ENCODE measurements around the gene BNIP3.
"Not testable (repeated sequence)": the region's sequence is repeated elsewhere in the genome, so short reads cannot be mapped to it uniquely, and the experiment has no call there.

Gene BNIP3

GRCh38 chr10:131977323-131978096 is 4.2 kb downstream of the BNIP3 start:
- DNase-seq (ENCODE audit: low spot score): no peak

DNA sequence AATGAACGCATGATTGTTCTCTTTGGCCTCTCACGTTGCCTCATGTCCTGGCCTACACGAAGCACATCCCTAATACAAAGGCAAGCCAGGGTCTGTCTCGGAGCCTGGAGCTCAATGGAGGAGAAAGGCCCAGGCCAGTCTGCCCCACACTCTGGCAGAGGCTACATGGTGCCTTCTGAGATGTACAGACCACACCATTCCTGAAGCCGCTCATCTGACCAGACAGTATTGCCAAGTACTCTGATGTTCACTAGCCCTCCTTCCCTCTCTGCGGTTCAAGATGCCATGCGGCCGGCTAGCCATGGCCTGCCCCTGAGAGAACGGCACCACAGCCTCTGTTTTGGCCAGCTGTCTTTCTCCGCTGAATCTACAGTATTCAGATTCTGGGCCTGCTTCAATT is 5.9 kb downstream of the BNIP3 start:
- no peak for DNase-seq (ENCODE audit: low spot score)

DNA sequence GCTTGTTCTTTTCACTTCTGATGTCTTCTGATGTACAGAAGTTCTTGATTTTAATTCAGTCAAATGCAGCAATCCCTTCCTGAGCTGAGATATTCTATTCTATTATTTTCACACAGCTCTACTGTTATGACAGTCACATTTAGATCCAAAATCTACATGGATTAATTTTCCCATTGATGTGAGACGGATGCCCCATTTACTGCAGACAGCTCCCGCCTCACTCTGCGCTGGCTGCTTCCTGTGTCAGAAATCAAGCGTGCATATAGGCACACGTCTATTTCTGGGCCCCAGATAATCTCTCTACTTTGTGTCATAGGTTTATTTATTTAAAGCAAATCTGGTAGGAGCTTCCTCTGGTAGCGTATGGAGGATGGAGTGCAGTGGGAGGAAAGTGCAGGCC is 6.7 kb downstream of the BNIP3 start:
- DNase-seq (ENCODE audit: low spot score): no peak

DNA sequence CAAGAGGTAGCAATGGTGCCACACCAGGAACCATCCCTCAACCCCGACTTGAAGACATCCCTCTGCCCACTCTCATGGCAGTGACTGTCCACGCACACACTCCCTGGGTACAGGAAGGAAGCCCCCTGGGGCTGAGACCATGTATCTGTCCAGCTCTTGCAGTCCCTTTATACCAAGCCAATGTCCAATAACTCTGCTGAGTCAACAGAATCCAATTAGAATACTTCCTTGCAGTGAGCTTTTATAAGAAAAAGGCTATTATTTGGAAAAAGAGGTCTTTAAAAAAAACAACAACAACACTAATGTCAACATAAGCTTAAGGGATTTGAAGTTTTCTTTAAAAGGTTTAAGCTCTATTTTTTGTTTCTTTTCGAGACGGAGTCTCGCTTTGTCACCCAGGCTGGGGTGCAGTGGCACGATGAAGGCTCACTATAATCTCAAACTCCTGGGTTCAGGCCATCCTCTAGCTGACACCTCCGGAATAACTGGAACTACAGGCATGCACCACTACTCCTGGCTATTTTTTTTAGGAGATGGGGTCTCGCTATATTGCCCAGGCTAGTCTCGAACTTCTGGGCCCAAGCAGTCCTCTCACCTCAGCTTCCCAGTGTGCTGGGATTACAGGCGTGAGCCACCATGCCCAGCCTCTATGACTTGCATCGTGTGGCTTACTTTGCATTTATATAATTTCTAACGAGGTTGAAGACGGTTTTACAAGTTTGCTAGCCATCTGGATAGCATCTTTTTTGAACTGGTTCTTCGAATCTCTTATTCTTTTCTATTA is 7.5 kb downstream of the BNIP3 start:
- DNase-seq (ENCODE audit: low spot score): no peak

DNA sequence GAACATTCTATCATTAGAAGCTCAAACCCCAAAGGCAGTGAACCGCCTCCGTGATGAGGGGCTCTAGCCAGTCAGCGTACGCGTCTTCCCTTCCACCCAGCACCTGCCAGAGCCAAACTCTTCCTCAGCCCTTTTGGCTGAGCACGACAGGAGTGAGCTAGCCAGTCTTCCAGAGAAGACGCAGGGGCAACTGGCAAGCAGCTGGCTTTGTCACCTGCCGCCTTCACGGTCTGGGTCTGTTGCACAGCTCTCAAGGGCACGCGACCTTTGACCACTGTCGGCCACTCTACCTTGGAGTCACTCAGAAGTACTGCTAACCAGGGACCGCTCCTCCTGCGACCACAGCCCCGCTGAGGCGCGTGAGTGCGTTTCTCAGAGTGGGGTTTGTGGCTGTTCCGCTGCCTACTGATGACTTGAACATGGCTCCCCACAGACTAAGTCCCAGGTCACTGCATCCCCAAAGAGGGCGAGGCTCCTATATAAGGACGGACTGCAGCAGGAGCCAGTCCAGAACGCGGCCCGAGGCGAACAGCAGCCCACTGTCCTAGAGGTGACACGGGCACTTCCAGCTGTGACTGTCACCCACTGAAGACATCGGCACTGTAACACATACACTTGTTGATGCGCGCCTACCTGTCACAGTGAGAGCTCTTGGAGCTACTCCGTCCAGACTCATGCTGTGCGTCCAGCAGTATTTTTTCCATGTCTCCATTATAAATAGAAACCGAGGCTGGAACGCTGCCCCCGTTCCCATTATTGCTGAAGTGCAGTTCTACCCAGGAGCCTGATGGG is 8.4 kb downstream of the BNIP3 start:
- no peak for DNase-seq (ENCODE audit: low spot score)

GRCh38 chr10:131972474-131973071 is 9.2 kb downstream of the BNIP3 start:
- DNase-seq (ENCODE audit: low spot score): no peak

- DNase-seq (ENCODE audit: low spot score): no peak
Measured at GRCh38 chr10:131971591-131971990, 10.1 kb downstream of the BNIP3 start.

DNA sequence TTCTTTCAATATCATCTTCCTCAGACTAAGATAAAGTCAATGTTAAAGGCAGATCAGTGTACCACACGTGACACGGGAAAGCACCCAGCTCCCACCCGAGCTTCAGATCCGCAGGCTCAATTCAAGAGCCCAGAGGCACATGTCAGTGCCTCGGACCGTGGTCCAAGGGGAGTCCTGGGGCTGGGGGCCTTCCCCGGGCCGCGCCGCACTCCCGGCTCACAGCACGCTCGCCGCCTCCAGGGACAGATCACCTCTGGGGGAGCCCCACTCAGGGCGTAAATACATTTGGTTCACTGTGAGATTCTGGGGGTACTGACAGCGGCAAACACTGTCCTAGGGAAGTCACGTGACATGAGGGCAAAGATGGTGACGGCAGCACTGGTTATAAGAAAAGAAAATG is 10.8 kb downstream of the BNIP3 start:
- no peak for DNase-seq (ENCODE audit: low spot score)

DNA sequence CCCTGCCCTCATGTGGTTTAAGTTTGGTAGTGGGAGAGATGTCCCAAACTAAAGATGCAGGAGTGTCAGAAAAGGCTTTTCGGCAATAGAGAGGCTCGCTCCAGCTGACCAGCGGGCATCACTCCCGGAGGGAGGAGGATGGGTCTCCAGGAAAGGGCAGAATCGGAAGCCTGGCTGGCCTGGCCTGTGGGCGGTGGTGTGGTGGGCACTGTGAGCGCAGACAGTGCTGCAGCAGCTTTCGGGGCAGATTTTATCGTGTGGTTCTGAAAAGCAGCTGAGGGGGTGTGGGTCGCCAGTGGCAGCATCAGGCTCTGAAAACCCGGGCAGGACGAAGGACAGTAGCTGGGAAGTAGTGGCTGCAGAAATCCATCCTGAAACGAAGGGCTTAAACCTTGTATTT is 12.8 kb downstream of the BNIP3 start:
- DNase-seq (ENCODE audit: low spot score): no peak

DNA sequence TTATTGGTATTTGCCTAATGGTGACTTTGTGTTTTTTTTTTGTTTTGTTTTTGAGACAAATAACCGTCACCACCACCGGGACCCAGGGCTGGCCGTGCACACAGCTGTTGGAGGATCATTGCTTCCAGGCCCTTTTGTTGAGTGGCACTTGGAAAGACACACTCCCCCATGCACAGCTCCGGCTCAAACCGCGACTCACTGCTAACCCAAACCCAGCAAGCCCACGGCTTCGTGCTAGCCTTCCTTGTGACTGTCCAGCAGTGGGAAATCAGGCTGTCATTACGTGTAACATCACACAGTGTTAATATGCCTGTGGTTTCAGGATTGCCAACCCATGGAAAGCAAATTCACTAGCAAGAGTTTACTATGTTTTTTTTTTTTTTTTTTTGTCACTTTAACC is 17.4 kb downstream of the BNIP3 start:
- DNase-seq (ENCODE audit: low spot score): no peak

DNA sequence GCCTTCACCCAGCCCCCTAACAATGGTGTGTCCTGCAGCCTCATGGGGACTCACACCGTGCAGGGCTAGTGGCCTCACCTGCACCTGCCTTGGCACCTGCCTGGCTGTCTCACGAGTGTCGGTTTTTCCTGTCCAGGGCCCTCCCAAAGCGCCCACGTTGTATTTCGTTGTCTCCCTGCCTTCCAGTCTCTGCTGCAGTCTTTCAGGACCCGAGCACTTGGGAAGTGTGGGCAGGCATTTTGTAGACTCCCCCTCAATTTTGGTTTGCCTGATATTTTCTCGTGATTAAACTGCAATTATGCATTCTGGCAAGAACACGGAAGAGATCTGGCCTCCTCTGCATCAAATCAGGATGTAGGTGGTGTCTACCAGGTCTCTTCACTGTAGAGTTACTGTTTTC is 17.9 kb downstream of the BNIP3 start:
- no peak for DNase-seq (ENCODE audit: low spot score)

- DNase-seq (ENCODE audit: low spot score): no peak
Measured at GRCh38 chr10:131963350-131963749, 18.4 kb downstream of the BNIP3 start.

GRCh38 chr10:131961777-131962662 is 19.7 kb downstream of the BNIP3 start:
- peak; percentile 67 for DNase-seq (ENCODE audit: low spot score)

DNA sequence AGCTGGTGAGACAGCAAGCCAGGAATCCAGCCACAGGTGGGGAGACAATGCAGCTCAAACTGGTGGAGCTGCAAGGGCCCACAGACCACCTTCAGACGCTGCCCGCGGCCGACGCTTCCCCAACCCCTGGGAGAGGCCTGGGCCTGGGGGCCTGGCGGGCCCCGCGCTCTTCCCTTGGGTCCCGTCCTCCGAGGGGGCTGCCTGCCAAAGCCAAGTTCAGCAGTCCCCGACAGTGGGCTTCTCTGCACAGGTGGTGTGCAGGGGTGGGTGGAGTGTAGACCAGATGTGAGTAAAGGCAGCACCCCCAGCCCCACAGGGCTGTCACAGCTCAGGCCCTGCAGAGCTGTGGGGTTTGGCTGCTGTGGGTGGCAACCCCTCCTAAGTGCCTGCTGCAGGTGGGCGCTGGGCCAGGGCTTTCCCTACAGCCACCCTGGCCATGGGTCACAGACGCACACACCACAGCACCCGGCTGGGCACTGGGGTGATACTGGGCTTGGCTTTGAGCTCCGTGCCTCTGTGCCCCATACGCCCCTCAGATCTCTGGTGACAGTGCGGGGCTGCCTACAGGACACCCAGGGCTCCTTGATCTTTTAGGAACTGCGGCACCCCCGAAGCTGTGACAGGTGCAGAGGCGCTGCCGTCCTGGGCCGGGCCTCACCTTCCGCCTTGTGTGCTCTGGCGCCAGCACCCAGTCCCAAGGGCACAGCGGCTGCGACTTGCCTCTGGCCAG is 20.5 kb downstream of the BNIP3 start:
- no peak for DNase-seq (ENCODE audit: low spot score)

GRCh38 chr10:131960631-131961046 is 21.1 kb downstream of the BNIP3 start:
- DNase-seq (ENCODE audit: low spot score): no peak

DNA sequence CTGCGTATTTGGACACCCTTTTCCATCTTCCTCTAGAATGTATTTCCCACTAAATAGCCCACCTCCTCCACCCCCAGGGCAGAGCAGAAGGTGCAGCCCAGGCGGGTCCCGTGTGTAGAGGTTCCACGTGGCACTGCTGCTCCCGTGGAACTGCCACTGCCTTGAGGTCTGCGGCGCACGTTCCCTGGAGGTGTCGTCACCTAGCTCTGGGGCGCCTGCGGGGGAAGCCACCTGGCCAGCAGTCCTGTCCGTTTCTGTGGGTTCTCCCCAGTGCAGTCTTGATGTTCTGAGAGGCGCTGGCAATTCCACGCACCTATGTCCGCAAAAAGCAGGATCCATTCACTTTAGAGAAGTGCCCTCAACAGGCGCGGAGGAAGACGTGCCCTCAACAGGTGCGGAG is 21.9 kb downstream of the BNIP3 start:
- DNase-seq (ENCODE audit: low spot score): no peak

- DNase-seq (ENCODE audit: low spot score): no peak
Measured at GRCh38 chr10:131955591-131956340, 26.0 kb downstream of the BNIP3 start.

GRCh38 chr10:131954356-131954965 is 27.3 kb downstream of the BNIP3 start:
- no peak for DNase-seq (ENCODE audit: low spot score)

DNA sequence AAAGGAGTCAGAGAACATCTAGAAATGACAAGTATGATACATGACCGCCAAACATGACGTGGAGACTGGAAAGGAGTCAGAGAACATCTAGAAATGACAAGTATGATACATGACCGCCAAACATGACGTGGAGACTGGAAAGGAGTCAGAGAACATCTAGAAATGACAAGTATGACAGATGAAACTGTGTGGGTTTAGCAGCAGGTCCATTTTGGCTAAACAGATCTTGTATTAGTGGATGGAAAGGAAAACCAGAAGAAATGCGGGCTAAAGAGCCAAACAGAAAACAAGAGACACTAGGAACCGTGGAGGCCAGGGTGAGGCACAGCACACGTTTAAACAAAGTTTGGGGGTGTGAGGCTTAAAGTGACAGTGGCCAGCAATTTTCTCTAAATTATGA is 31.8 kb downstream of the BNIP3 start:
- not testable (repeated sequence) for DNase-seq (ENCODE audit: low spot score)
